LNCAP (cell line): ENCODE results near the gene ADAM12.

Experiments used
- CTCF ChIP-seq: fragments of 450-650 bp; IDR thresholded peaks from 2 replicates; pipeline ENCODE4 v1.5.1; 2017; ENCODE audit warnings: mild to moderate bottlenecking

ADAM12 gene

GRCh38 chr10:126016156-126016805 is 372.0 kb downstream of the ADAM12 start:
- no peak for TF ChIP-seq CTCF

- no peak for TF ChIP-seq CTCF
Observed at GRCh38 chr10:126015413-126015812, 372.9 kb downstream of the ADAM12 start.

GRCh38 chr10:126014309-126014708 is 374.0 kb downstream of the ADAM12 start:
- no peak for TF ChIP-seq CTCF

DNA sequence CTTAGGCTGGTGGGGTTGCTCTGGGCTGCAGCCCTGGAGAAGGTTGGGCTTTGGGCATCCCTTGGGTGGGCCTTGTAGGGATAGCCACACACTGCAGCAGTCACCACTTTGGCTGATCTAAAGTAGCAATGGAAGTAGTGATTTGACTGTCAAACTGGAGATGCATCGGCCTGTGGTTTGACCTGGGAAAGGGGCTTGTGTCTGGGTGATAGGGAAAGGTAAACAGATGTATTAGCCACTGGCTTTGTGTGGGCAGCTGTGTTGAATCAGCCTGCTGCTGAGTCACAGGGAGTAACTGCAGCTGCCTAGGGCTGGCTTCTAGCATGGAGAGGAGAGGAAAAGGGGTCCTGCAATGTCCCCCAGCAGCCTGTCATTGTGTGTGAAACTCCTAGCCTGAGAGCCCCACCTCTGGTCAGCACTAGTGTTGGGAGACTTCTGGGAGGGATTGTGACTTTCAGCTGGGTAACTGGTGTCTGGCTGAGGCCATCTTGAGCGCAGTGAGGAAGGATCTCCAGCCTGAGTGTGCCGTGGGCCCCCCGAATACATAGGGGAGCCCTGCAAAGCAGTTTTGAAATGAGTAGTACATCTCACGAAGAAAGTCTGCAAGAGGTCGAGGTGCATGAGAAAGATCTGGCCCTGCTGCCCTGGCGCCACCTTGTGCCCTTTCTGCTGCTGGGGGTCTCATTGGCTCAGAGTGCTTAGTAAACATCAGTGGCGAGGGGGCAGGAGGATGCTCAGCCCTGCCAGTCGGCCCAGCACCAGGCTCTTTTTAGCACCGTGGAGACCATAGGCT is 374.6 kb downstream of the ADAM12 start:
- TF ChIP-seq CTCF, result no peak

DNA sequence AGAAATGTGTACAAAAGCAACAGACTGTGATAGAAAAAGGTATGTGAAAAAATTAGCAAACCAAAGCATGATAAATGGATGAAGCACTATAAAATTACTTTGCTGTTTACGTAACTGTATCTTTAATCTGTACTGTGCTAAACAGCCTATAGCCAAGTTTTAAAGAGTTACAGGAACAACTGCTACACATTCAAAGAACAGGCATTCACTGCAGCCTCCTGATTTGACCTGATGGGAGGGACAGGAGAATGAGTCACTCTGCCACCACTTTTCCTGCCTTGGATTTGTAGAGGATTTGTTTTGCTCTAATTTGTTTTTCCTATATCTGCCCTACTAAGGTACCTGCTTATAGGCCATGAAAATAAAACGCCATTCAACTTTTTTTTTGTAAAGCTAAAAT is 375.8 kb downstream of the ADAM12 start:
- TF ChIP-seq CTCF, result no peak

- TF ChIP-seq CTCF, result no peak
Observed at GRCh38 chr10:126011995-126012394, 376.3 kb downstream of the ADAM12 start.

GRCh38 chr10:126009650-126010049 is 378.6 kb downstream of the ADAM12 start:
- no peak for TF ChIP-seq CTCF
